H1 (cell line): ENCODE results near the gene ACVR2B. TPM values are rescaled to one million over a fixed set of nuclear protein-coding genes. Genes with fewer than 3 reads are reported as not detected.

Experiments used
- CTCF ChIA-PET: fragments of 300-600 bp; sonication (Branson Sonifier 250); formaldehyde crosslinking; loops from one replicate; lab custom pipeline; 2021; ENCODE audit not compliant: partially characterized antibody; lab: Charles Lee
- POLR2A ChIA-PET: fragments of 300-600 bp; sonication (Branson Sonifier 250); formaldehyde crosslinking; loops from one replicate; lab custom pipeline; 2021; ENCODE audit warnings: inconsistent platforms; ENCODE audit not compliant: partially characterized antibody; lab: Charles Lee
- DNase-seq, 2 experiments: peaks; one replicate each; pipeline versions ENCODE4 v3.0.0 to v3.0.0-alpha.2; 2010 to 2022; ENCODE audit warnings: low spot score in 2 of 2, low read depth in 1 of 2, mixed read lengths in 1 of 2
- FAIRE-seq: peaks from 2 replicates; lab custom pipeline; 2011; peaks lifted over from hg19 to GRCh38; lab: Jason Lieb, UNC
- H2AFZ ChIP-seq: 2 replicates; pipeline ENCODE4 v1.8.1; 2012; ENCODE audit warnings: low read length, inconsistent platforms
- H2AK5ac ChIP-seq: 2 replicates; pipeline ENCODE4 v1.6.1; 2013; ENCODE audit warnings: low read depth, low read length
- H2BK120ac ChIP-seq: replicated peaks from 2 replicates; pipeline ENCODE3; 2013; ENCODE audit warnings: low read depth, low read length, inconsistent platforms
- H2BK12ac ChIP-seq: 2 replicates; pipeline ENCODE4 v1.6.1; 2013; ENCODE audit warnings: low read depth, low read length
- H2BK15ac ChIP-seq: 2 replicates; pipeline ENCODE4 v1.6.1; 2013; ENCODE audit warnings: low read length
- H2BK20ac ChIP-seq: 2 replicates; pipeline ENCODE4 v1.6.1; 2013; ENCODE audit warnings: low read length
- H2BK5ac ChIP-seq: 2 replicates; pipeline ENCODE4 v1.6.1; 2013; ENCODE audit warnings: low read depth, low read length
- H3K14ac ChIP-seq: 2 replicates; pipeline ENCODE4 v1.6.1; 2013; ENCODE audit warnings: inconsistent platforms; ENCODE audit not compliant: insufficient read length
- H3K18ac ChIP-seq: 2 replicates; pipeline ENCODE4 v1.6.1; 2013; ENCODE audit warnings: low read length; ENCODE audit errors: extremely low read depth
- H3K23ac ChIP-seq: 2 replicates; pipeline ENCODE4 v1.6.1; 2013; ENCODE audit warnings: inconsistent platforms; ENCODE audit not compliant: insufficient read length
- H3K23me2 ChIP-seq: 2 replicates; pipeline ENCODE4 v1.6.1; 2013; ENCODE audit warnings: low read depth, low read length
- H3K27ac ChIP-seq: 2 replicates; pipeline ENCODE4 v1.6.1; 2011; ENCODE audit warnings: low read depth, low read length, inconsistent platforms
- H3K27me3 ChIP-seq, 4 experiments: replicated peaks in 1 of 4; 1 replicate in 1 of 4; 2 replicates in 3 of 4; pipeline versions ENCODE4 v1.6.1 to v1.8.1; 2011 to 2013; ENCODE audit warnings: low read length in 3 of 4, mild to moderate bottlenecking in 3 of 4, inconsistent platforms in 2 of 4, mixed read lengths in 2 of 4, moderate library complexity in 1 of 4; ENCODE audit not compliant: control insufficient read depth in 3 of 4, insufficient read depth in 3 of 4; ENCODE audit errors: extremely low read depth in 1 of 4
- H3K36me3 ChIP-seq, 4 experiments: 2 replicates each; pipeline versions ENCODE4 v1.6.1 to v1.8.1; 2011 to 2013; ENCODE audit warnings: mild to moderate bottlenecking in 4 of 4, low read length in 3 of 4, moderate library complexity in 2 of 4, control low read depth in 1 of 4, inconsistent platforms in 1 of 4; ENCODE audit not compliant: insufficient read depth in 4 of 4, control insufficient read depth in 2 of 4
- H3K4ac ChIP-seq: replicated peaks from 2 replicates; pipeline ENCODE3; 2013; ENCODE audit warnings: low read length, low read depth, mixed read lengths, inconsistent platforms; ENCODE audit not compliant: insufficient read length
- H3K4me1 ChIP-seq, 4 experiments: replicated peaks in 1 of 4; 1 replicate in 1 of 4; 2 replicates in 3 of 4; pipeline versions ENCODE4 v1.6.1 to v1.8.1; 2011 to 2013; ENCODE audit warnings: low read length in 3 of 4, inconsistent platforms in 2 of 4, mixed read lengths in 1 of 4; ENCODE audit not compliant: insufficient read depth in 4 of 4, control insufficient read depth in 3 of 4
- H3K4me2 ChIP-seq, 2 experiments: 2 replicates each; pipeline versions ENCODE4 v1.6.1 to v1.8.1; 2011 to 2013; ENCODE audit warnings: low read depth in 2 of 2, low read length in 2 of 2, control low read depth in 1 of 2, inconsistent platforms in 1 of 2, mild to moderate bottlenecking in 1 of 2; ENCODE audit not compliant: insufficient read depth in 1 of 2
- H3K4me3 ChIP-seq, 4 experiments: fragments of 200-600, 300-600 bp in 1 of 4; sonication (generic), shearing (Covaris generic), sonication (Bioruptor Twin) in 1 of 4; 2 replicates each; pipeline versions ENCODE4 v1.5.1 to v1.8.1; 2011 to 2016; ENCODE audit warnings: low read length in 4 of 4, low read depth in 3 of 4, control low read depth in 2 of 4, inconsistent platforms in 2 of 4, mild to moderate bottlenecking in 2 of 4, mixed read lengths in 1 of 4, moderate library complexity in 1 of 4; ENCODE audit not compliant: insufficient read depth in 2 of 4; ENCODE audit errors: extremely low read depth in 1 of 4
- H3K56ac ChIP-seq: replicated peaks from 2 replicates; pipeline ENCODE3; 2013; ENCODE audit warnings: low read depth, mild to moderate bottlenecking, mixed read lengths, low read length, inconsistent platforms; ENCODE audit not compliant: insufficient read length
- H3K79me1 ChIP-seq: 2 replicates; pipeline ENCODE4 v1.6.1; 2013; ENCODE audit warnings: low read depth, low read length, control low read depth
- H3K79me2 ChIP-seq, 2 experiments: 2 replicates each; pipeline versions ENCODE4 v1.6.1 to v1.8.1; 2012 to 2013; ENCODE audit warnings: low read length in 2 of 2, mild to moderate bottlenecking in 2 of 2, inconsistent platforms in 1 of 2; ENCODE audit not compliant: insufficient read depth in 2 of 2, control insufficient read depth in 1 of 2
- H3K9ac ChIP-seq, 4 experiments: replicated peaks in 1 of 4; 1 replicate in 1 of 4; 2 replicates in 3 of 4; pipeline versions ENCODE4 v1.6.1 to v1.8.1; 2011 to 2013; ENCODE audit warnings: low read depth in 3 of 4, low read length in 3 of 4, control low read depth in 2 of 4, mild to moderate bottlenecking in 2 of 4, moderate library complexity in 2 of 4, inconsistent platforms in 1 of 4; ENCODE audit errors: extremely low read depth in 1 of 4
- H3K9me3 ChIP-seq, 2 experiments: 2 replicates each; pipeline versions ENCODE4 v1.6.1 to v1.8.1; 2012 to 2013; ENCODE audit warnings: mild to moderate bottlenecking in 2 of 2, moderate library complexity in 2 of 2, control low read depth in 1 of 2, inconsistent platforms in 1 of 2, low read depth in 1 of 2, low read length in 1 of 2, mixed read lengths in 1 of 2; ENCODE audit not compliant: insufficient read depth in 2 of 2
- H4K20me1 ChIP-seq, 2 experiments: replicated peaks in 1 of 2; 2 replicates each; pipeline versions ENCODE3 to v1.8.1; 2011 to 2013; ENCODE audit warnings: inconsistent platforms in 2 of 2, low read length in 2 of 2, mild to moderate bottlenecking in 1 of 2; ENCODE audit not compliant: insufficient read depth in 2 of 2, control insufficient read depth in 1 of 2
- H4K5ac ChIP-seq: 2 replicates; pipeline ENCODE4 v1.6.1; 2013; ENCODE audit warnings: low read length, low read depth, mixed read lengths, inconsistent platforms; ENCODE audit not compliant: insufficient read length
- H4K8ac ChIP-seq: 2 replicates; pipeline ENCODE4 v1.8.0; 2013; ENCODE audit warnings: mild to moderate bottlenecking, moderate library complexity, low read length, inconsistent platforms; ENCODE audit not compliant: insufficient read depth; ENCODE audit errors: extremely low read depth
- H4K91ac ChIP-seq: replicated peaks from 2 replicates; pipeline ENCODE3; 2013; ENCODE audit warnings: low read length, mixed read lengths, inconsistent platforms; ENCODE audit not compliant: insufficient read length
- BRCA1 ChIP-seq: IDR thresholded peaks from 2 replicates; pipeline ENCODE4 v1.6.1; 2012; ENCODE audit warnings: low read depth, low read length, improper control_type of control experiment
- CBX8 ChIP-seq: fragments of 300-800, 300-1000 bp; sonication (generic); IDR thresholded peaks from 2 replicates; pipeline ENCODE4 v1.7.1; 2016; ENCODE audit warnings: low read depth, low read length, borderline replicate concordance
- CEBPB ChIP-seq: IDR thresholded peaks from 2 replicates; pipeline ENCODE4 v1.6.1; 2012; ENCODE audit warnings: low read depth, low read length
- CHD2 ChIP-seq: IDR thresholded peaks from 2 replicates; pipeline ENCODE4 v1.6.1; 2012; ENCODE audit warnings: low read length, improper control_type of control experiment
- GTF2F1 ChIP-seq: IDR thresholded peaks from 2 replicates; pipeline ENCODE4 v1.6.1; 2012; ENCODE audit warnings: low read depth, low read length, improper control_type of control experiment, borderline replicate concordance
- POLR2A ChIP-seq, 2 experiments: IDR thresholded peaks; 1 replicate in 1 of 2; 2 replicates in 1 of 2; pipeline ENCODE4 v1.6.1; 2011; ENCODE audit warnings: low read depth in 2 of 2, low read length in 2 of 2, mild to moderate bottlenecking in 2 of 2; ENCODE audit errors: control extremely low read depth in 1 of 2
- RXRA ChIP-seq: IDR thresholded peaks from 2 replicates; pipeline ENCODE4 v1.6.1; 2011; ENCODE audit warnings: low read depth, mild to moderate bottlenecking, low read length, moderate library complexity; ENCODE audit not compliant: insufficient read depth
- SP2 ChIP-seq: IDR thresholded peaks from 2 replicates; pipeline ENCODE4 v1.6.1; 2012; ENCODE audit warnings: mild to moderate bottlenecking, low read length, inconsistent platforms
- WGBS, 2 experiments: shearing (Covaris generic) in 1 of 2; methylation state at CpG; one replicate each; pipeline versions ENCODE4 v1.1.6 to v1.1.7; 2013 to 2015; ENCODE audit warnings: low lambda C conversion rate in 2 of 2, mixed read lengths in 2 of 2, inconsistent platforms in 1 of 2, low coverage in 1 of 2, missing lambda C conversion rate in 1 of 2; ENCODE audit not compliant: insufficient replicate concordance in 2 of 2, insufficient coverage in 1 of 2, insufficient read length in 1 of 2; ENCODE audit errors: extremely low coverage in 1 of 2, missing lambda C conversion rate in 1 of 2; 5-methylcytosine and 5-hydroxymethylcytosine counted together
- polyA plus RNA-seq, 7 experiments: library from polyadenylated mRNA; depleted of rRNA in 3 of 7; stranded (reverse) in 5 of 7; unstranded in 2 of 7; fragments of >200 nt in 5 of 7; fragments of 200-250 nt in 2 of 7; gene quantifications; 1 replicate in 5 of 7; 2 replicates in 1 of 7; 4 replicates in 1 of 7; pipeline versions ENCODE4 v1.2.1 to v1.2.3, GENCODE V29; 2011 to 2013; ENCODE audit warnings: missing spikeins in 2 of 7, mixed read lengths in 2 of 7
- total RNA-seq: library from RNA; stranded (reverse); fragmentation: NEBNext Ultra II Directional; extraction: Animal tissue kit (Norgen Biotek cat#: 25700); gene quantifications from 2 replicates; pipeline ENCODE4 v1.2.1, GENCODE V29; 2021
- TF ChIP-seq, protein P1 (sequence below): IDR thresholded peaks from 2 replicates; pipeline ENCODE4 v1.6.1; 2012; ENCODE audit warnings: low read length, inconsistent platforms
- TF ChIP-seq, protein P2 (sequence below): IDR thresholded peaks from 2 replicates; pipeline ENCODE4 v1.6.1; 2012; ENCODE audit warnings: inconsistent platforms
- TF ChIP-seq, protein P3 (sequence below): IDR thresholded peaks from 2 replicates; pipeline ENCODE4 v1.6.1; 2011; ENCODE audit warnings: low read length, improper control_type of control experiment

ACVR2B gene
- total and polyA plus RNA-seq, 2 of the 8 experiments (the other 6 are each of a cell fraction or from before 2014, with no cell fraction given): 24.7 to 109 TPM

DNA sequence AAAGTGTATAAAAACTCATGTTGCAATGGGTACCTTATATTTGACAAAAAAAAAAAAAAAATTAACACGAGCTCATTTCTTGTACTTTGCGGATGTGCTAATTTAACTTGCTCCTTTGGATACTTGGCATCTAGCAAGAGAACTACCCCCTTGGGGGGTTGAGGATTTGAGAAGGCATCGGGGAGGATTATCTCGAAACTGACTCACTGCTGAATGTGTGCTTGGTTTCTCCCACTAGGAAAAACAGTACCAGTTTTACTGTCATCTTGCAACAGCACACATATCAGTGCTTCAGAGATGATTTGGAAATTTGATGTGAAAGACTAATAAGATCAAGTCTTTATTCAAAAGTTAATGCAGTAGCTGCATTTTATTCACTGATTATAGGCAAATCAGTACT is 43.3 kb downstream of the ACVR2B start:
- Histone ChIP-seq H2BK12ac (no peak overlapping the region), H3K23me2 (no peaks in the 10 kb centered on the region), H3K4me1 (peaks cover 0 to 2% (median 0%) of the 10 kb centered on the region in 4 experiments; a peak in 1 of 7 replicates), H3K36me3 (peaks cover 0 to 7% (median 0%) of the 10 kb centered on the region in 4 experiments; a peak in 4 of 8 replicates), H3K27ac (no peak overlapping the region), H3K18ac (no peak overlapping the region), H4K91ac (no peak overlapping the region), H4K20me1 (no peaks in the 10 kb centered on the region), H3K9me3 (no peaks in the 10 kb centered on the region), H2AK5ac (no peak overlapping the region), H2BK20ac (no peak overlapping the region), H3K79me1 (no peaks in the 10 kb centered on the region), H3K14ac (no peak overlapping the region), H2BK15ac (no peak overlapping the region), H4K5ac (no peak overlapping the region), H3K9ac (no peak overlapping the region), H4K8ac (no peak overlapping the region), H3K79me2 (no peaks in the 10 kb centered on the region), H2BK120ac (no peak overlapping the region), H3K56ac (no peak overlapping the region), H3K23ac (no peak overlapping the region), H2AFZ (no peak overlapping the region), H3K4me3 (peak overlapping the region; percentile 51 to 85 (median 69); a peak in 7 of 8 replicates), H3K4me2 (peak overlapping the region; percentile 58 to 80), H2BK5ac (no peak overlapping the region), H3K4ac (no peak overlapping the region), H3K27me3 (no peaks in the 10 kb centered on the region)
- ChIA-PET CTCF (interaction anchor here (0.6 to 3.8 kb wide), 24 partner anchors 9 to 379 kb away, joined by 3 to 28 read pairs (median 4); partner anchors contain the start of gene XYLB), POLR2A (interaction anchor here (0.7 to 2.0 kb wide), 10 partner anchors 11 to 1539 kb away, joined by 3 to 8 read pairs (median 4); partner anchors contain the start of genes ACAA1 and PLCD1)
- DNase-seq (no peak), FAIRE-seq (no peak)
- 70% methylated on average over 4 of the region's 4 CpGs; no CpG with 5 or more reads in 1 of the 2 experiments for WGBS, 2 experiments
- TF ChIP-seq SP2 (no peak), POLR2A (IDR thresholded peaks at IDR 0.05; ENCODE audit: control extremely low read depth in 1 of 2, low read depth in 2 of 2, low read length in 2 of 2) (no peak), CEBPB (no peak), BRCA1 (no peak), CHD2 (no peak), RXRA (no peak), GTF2F1 (no peak), CBX8 (no peak)
- TF ChIP-seq, protein P1, sequence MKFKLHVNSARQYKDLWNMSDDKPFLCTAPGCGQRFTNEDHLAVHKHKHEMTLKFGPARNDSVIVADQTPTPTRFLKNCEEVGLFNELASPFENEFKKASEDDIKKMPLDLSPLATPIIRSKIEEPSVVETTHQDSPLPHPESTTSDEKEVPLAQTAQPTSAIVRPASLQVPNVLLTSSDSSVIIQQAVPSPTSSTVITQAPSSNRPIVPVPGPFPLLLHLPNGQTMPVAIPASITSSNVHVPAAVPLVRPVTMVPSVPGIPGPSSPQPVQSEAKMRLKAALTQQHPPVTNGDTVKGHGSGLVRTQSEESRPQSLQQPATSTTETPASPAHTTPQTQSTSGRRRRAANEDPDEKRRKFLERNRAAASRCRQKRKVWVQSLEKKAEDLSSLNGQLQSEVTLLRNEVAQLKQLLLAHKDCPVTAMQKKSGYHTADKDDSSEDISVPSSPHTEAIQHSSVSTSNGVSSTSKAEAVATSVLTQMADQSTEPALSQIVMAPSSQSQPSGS: no peak
- TF ChIP-seq, protein P2, sequence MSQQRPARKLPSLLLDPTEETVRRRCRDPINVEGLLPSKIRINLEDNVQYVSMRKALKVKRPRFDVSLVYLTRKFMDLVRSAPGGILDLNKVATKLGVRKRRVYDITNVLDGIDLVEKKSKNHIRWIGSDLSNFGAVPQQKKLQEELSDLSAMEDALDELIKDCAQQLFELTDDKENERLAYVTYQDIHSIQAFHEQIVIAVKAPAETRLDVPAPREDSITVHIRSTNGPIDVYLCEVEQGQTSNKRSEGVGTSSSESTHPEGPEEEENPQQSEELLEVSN: no peak
- TF ChIP-seq, protein P3, sequence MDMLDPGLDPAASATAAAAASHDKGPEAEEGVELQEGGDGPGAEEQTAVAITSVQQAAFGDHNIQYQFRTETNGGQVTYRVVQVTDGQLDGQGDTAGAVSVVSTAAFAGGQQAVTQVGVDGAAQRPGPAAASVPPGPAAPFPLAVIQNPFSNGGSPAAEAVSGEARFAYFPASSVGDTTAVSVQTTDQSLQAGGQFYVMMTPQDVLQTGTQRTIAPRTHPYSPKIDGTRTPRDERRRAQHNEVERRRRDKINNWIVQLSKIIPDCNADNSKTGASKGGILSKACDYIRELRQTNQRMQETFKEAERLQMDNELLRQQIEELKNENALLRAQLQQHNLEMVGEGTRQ: no peak
